Measurements from ENCODE around the gene DPPA3. TPM values are rescaled to one million over a fixed set of nuclear protein-coding genes. Genes with fewer than 3 reads are reported as not detected.

DPPA3 gene
- total RNA-seq, 1 experiment from 2014 or later = 6.8 TPM

DNA sequence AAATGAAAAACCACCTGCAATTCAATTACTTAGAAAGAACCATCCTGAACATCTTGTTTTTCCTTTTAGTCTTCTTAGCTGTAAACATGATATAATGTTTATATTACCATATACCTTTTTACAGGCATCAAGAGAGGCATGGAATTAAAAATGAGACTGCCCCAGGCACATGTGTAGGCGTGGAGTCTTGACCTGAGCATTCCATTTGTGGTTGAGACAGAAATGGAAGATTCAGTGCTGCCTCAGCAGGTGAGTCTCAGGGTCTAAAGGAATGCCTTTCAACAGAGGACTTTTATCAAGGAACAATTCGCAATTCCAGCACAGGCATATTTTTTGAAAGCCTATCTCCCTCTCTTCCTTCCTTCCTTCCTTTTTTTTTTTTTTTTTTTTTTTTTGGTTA lies 45.8 kb downstream of the DPPA3 start (continued):
- TF ChIP-seq ZNF671 (CRISPR knock-in tag; IDR thresholded peaks at IDR 0.05) (no peak), ATF3 (CRISPR knock-in tag; conservative IDR thresholded peaks at IDR 0.05) (no peak)

DNA sequence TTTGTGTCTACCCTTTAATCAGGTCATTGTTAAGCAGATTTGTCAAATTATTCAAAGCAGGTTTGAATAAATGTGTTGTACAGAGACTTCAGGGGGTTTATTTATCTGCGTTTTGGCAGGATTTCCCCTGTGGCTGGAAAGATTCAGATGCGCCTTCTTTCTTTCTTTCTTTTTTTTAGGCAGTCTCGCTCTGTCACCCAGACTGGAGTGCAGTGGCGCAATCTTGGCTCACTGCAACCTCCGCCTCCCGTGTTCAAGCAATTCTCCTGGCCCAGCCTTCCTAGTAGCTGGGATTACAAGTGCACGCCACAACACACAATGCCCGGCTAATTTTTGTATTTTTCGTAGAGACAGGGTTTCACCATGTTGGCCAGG lies 47.5 kb downstream of the DPPA3 start:
- no peaks in the 10 kb centered on the region for H3K36me3 Mint-ChIP-seq
- peaks cover 34% of the 10 kb centered on the region for H3K4me1 Mint-ChIP-seq
- H3K27ac Mint-ChIP-seq = peak overlapping the region; percentile 96
- no peak for DNase-seq (ENCODE audit: low spot score)
- H3K9me3 Mint-ChIP-seq = no peaks in the 10 kb centered on the region
- no peaks in the 10 kb centered on the region for H3K27me3 Mint-ChIP-seq (ENCODE audit: low read depth)
- TF ChIP-seq CREB1 (CRISPR knock-in tag; IDR thresholded peaks at IDR 0.05) (no peak), SP1 (CRISPR knock-in tag; conservative IDR thresholded peaks at IDR 0.05) (no peak), NFE2L1 (CRISPR knock-in tag; IDR thresholded peaks at IDR 0.05) (no peak), NR2C2 (CRISPR knock-in tag; IDR thresholded peaks at IDR 0.05) (no peak), JUN (CRISPR knock-in tag; IDR thresholded peaks at IDR 0.05) (no peak), ZNF219 (CRISPR knock-in tag; IDR thresholded peaks at IDR 0.05; ENCODE audit: borderline replicate concordance) (no peak), MYBL2 (CRISPR knock-in tag; IDR thresholded peaks at IDR 0.05) (no peak), KAT7 (CRISPR knock-in tag; IDR thresholded peaks at IDR 0.05; ENCODE audit: borderline replicate concordance) (no peak), GABPB1 (CRISPR knock-in tag; IDR thresholded peaks at IDR 0.05) (no peak), ZNF263 (CRISPR knock-in tag; IDR thresholded peaks at IDR 0.05; ENCODE audit: low read depth) (no peak), ESRRA (CRISPR knock-in tag; IDR thresholded peaks at IDR 0.05; ENCODE audit: borderline replicate concordance) (no peak), ATF3 (CRISPR knock-in tag; conservative IDR thresholded peaks at IDR 0.05) (no peak), ELF4 (CRISPR knock-in tag; IDR thresholded peaks at IDR 0.05; ENCODE audit: low read depth) (no peak), PRRX2 (CRISPR knock-in tag; IDR thresholded peaks at IDR 0.05) (no peak), ZNF512 (CRISPR knock-in tag; IDR thresholded peaks at IDR 0.05; ENCODE audit: borderline replicate concordance) (no peak)
- TF ChIP-seq, protein P1, sequence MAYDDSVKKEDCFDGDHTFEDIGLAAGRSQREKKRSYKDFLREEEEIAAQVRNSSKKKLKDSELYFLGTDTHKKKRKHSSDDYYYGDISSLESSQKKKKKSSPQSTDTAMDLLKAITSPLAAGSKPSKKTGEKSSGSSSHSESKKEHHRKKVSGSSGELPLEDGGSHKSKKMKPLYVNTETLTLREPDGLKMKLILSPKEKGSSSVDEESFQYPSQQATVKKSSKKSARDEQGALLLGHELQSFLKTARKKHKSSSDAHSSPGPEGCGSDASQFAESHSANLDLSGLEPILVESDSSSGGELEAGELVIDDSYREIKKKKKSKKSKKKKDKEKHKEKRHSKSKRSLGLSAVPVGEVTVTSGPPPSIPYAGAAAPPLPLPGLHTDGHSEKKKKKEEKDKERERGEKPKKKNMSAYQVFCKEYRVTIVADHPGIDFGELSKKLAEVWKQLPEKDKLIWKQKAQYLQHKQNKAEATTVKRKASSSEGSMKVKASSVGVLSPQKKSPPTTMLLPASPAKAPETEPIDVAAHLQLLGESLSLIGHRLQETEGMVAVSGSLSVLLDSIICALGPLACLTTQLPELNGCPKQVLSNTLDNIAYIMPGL (CRISPR knock-in tag; IDR thresholded peaks at IDR 0.05) = no peak
- TF ChIP-seq, protein P2, sequence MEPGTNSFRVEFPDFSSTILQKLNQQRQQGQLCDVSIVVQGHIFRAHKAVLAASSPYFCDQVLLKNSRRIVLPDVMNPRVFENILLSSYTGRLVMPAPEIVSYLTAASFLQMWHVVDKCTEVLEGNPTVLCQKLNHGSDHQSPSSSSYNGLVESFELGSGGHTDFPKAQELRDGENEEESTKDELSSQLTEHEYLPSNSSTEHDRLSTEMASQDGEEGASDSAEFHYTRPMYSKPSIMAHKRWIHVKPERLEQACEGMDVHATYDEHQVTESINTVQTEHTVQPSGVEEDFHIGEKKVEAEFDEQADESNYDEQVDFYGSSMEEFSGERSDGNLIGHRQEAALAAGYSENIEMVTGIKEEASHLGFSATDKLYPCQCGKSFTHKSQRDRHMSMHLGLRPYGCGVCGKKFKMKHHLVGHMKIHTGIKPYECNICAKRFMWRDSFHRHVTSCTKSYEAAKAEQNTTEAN (CRISPR knock-in tag; IDR thresholded peaks at IDR 0.05) = no peak
- TF ChIP-seq, protein P3, sequence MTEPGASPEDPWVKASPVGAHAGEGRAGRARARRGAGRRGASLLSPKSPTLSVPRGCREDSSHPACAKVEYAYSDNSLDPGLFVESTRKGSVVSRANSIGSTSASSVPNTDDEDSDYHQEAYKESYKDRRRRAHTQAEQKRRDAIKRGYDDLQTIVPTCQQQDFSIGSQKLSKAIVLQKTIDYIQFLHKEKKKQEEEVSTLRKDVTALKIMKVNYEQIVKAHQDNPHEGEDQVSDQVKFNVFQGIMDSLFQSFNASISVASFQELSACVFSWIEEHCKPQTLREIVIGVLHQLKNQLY (CRISPR knock-in tag; IDR thresholded peaks at IDR 0.05) = no peak
- CTCF ChIA-PET = no interaction called here
- ATAC-seq = peak; percentile 9; the same call in 1 of the 2 replicates
- POLR2A ChIA-PET = interaction anchor here (0.6 to 1.0 kb wide), 2 partner anchors 29 to 201 kb away, joined by 3 read pairs; no protein-coding TSS in a partner anchor
- H3K4me3 Mint-ChIP-seq = peak overlapping the region; percentile 21; the same call in 1 of the 2 replicates

Other genes with a start within 250 kb of the DPPA3 start
- gene CD163, start 207.7 kb upstream of the DPPA3 start, total RNA-seq (2021) = 0.77 to 1.1 TPM (median 0.96 TPM) in 3 replicates
- gene APOBEC1, start 45.5 kb upstream of the DPPA3 start, total RNA-seq (2021) = not detected in 3 replicates
- 34.4 to 42.0 TPM (median 38.2 TPM) in 3 replicates for gene GDF3, start 15.7 kb upstream of the DPPA3 start, total RNA-seq (2021)
- gene CLEC4C, start 35.9 kb downstream of the DPPA3 start, total RNA-seq (2021) = 0.50 TPM in 1 of 3 replicates, not detected in the others
- not detected in 3 replicates for gene NANOGNB, start 53.8 kb downstream of the DPPA3 start, total RNA-seq (2021)
- gene NANOG, start 78.0 kb downstream of the DPPA3 start, total RNA-seq (2021) = 330 to 387 TPM (median 352 TPM) in 3 replicates
- gene SLC2A14, start 161.5 kb downstream of the DPPA3 start, total RNA-seq (2021) = 24.4 to 28.8 TPM (median 26.7 TPM) in 3 replicates
- gene SLC2A3, start 224.8 kb downstream of the DPPA3 start, total RNA-seq (2021) = 717 to 819 TPM (median 816 TPM) in 3 replicates